HG03442 (cell line): ENCODE data around the gene TCF23.
"Not testable (repeated sequence)": the region's sequence is repeated elsewhere in the genome, so short reads cannot be mapped to it uniquely, and the experiment has no call there.

ENCODE experiments used
- ATAC-seq: cut with Tn5 transposase; IDR thresholded peaks from one replicate; pipeline ENCODE4 v1.9.1; 2021; ENCODE audit warnings: mild to moderate bottlenecking, moderate library complexity; ENCODE audit not compliant: unreplicated experiment

Gene TCF23

DNA sequence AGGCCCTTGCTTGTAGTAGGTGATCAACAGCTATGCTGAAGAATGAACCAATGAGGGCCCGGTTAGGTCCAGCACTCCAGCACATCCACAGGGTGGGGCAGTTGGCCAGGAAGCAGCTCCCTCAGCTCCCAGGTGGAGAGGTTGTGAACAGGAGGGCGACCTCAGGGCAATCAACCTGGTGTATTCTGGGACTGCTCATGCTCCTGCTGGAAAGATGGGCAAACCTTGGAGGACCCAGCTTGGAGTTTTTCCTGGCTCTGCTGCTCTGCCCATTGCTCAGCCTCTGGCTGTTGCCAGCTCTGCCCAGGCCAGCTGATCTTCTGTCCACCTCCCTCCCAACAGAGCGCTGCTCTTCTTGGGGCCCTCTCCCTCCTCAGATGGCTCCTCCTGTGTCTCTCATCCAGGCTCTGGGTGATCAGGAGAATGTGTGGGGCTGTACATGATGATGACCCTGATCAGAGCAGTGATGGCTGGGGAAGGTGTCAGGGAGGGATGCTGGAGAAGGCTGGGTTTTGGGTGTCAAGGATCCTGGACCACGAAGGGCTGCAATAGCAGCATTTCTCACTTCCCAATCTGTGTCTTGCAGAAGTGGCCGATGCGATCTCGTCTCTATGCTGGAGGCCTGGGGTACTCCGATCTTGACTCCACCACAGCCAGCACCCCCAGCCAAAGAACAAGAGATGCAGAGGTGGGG is 3.4 kb downstream of the TCF23 start:
- no peak for ATAC-seq

DNA sequence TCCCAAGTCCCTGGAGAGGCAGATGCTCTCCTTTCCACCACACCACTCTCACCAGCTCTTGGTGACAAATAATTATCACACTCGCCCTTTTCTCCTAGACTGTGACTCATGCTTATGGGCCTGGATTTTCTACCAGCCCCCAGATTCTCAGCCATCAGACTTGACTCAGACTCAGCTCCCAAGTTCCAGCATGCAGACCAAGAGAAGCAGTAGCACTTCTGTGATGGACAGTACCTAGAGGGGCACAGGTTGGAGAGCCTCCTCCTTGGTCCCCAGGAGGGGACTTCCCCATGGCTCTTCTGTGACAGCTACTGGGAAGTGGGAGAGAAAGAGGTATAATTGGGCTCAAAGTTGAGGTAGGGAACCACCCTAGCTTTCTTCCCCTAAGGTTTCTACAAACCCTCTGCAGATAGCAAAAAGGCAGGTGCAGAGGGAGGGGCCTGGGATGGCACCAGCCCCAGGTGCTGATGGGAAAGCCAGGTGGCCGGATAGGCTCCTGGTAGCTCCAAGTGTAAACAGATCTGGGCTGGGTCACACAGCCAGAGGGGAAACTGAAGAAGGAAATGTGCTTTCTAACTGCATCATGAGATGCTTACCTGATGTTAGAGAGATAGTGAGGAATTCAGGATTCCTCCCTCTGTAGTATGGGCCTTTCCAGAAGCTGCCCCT is 4.1 kb downstream of the TCF23 start:
- no peak for ATAC-seq

DNA sequence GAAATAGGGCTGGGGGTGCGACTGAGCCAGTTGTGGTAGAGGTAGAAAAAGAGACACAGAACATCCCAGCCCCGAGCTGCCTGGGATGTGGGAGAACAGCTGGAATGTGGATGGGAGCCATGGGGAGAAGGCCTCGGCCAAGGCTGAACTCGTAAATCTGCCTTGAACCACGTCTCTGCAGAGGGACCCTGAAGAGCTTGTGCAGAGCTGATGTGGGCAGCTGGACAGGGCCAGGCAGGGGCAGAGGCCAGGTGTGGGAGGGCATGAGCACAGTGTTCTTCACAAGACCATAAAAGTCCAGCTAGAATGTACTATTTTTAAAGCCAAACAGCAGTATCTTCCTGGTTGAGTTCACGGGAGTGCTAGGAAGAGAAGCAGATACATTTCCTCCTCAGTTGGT is 5.7 kb downstream of the TCF23 start:
- ATAC-seq: no peak

DNA sequence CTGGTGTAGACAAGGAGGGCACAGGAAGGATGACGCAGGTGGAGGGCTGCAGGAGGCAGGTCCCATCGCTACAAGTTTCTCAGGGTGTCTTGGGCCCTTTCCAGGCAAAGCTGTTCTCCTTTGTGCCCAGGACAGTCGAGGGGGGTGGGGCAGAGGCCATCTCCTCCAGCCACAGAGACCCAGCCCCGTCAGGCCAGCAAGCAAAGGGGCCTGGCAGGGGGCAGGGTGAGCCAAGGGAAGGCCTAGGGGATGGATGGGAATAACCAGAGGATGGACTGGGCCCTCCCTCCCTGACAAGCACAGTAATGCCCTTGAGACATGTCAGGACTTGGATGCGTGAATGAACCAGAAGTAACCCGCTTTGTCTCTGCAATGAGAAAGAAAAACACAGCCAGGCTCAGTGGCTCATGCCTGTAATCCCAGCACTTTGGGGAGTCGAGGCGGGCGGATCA is 6.3 kb downstream of the TCF23 start:
- ATAC-seq: no peak

DNA sequence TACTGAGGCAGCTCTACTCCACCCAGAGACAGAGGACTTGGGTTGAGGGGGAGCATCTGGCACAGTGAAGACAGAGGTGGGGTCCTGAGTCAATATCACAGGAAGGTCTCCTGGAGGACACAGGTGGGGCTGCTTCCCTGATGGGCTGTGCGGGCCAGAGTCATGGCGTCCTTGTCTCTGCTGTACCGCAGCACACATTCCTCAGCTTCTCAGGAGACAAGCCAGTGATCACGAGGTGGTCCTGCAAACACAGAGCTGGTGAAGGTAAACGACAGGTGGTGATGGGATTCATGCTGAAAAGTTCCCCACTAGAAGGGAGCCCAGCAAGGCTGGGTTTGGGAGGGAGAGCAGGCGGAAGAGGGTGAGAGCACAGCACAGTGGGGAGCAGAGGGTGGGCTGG is 9.7 kb downstream of the TCF23 start:
- no peak for ATAC-seq

DNA sequence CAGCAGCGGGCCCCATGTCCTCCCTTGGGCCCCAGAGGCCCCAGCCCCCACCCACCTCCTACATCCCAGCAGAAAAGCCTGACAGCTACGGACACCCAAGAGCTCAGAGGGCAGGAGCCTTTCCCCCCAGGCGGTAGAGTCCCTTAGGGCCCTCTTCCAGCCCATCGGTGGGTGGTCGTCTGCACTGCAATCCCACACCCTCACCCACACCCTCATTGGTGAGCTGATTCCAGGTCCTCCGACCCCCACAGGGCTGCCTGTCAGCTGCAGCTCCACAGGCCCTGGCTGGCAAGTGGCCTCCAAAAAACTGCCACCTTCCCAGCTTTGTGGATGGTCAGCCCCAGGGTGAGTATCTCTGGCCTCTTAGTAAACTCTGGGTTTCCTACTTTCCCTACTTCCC is 10.5 kb downstream of the TCF23 start:
- ATAC-seq: no peak

DNA sequence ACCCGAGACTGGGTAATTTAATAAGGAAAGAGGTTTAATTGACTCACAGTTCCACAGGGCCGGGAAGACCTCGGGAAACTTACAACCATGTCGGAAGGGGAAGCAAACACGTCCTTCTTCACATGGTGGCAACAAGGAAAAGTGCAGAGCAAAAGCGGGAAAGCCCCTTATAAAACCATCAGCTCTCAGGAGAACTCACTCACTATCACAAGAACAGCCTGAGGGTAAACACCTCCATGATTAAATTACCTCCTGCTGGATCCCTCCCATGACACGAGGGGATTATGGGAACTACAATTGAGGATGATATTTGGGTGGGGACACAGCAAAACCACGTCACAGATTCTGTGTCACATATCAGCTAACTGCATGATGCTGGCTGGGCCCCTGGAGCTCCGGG is 11.4 kb downstream of the TCF23 start:
- no peak for ATAC-seq

DNA sequence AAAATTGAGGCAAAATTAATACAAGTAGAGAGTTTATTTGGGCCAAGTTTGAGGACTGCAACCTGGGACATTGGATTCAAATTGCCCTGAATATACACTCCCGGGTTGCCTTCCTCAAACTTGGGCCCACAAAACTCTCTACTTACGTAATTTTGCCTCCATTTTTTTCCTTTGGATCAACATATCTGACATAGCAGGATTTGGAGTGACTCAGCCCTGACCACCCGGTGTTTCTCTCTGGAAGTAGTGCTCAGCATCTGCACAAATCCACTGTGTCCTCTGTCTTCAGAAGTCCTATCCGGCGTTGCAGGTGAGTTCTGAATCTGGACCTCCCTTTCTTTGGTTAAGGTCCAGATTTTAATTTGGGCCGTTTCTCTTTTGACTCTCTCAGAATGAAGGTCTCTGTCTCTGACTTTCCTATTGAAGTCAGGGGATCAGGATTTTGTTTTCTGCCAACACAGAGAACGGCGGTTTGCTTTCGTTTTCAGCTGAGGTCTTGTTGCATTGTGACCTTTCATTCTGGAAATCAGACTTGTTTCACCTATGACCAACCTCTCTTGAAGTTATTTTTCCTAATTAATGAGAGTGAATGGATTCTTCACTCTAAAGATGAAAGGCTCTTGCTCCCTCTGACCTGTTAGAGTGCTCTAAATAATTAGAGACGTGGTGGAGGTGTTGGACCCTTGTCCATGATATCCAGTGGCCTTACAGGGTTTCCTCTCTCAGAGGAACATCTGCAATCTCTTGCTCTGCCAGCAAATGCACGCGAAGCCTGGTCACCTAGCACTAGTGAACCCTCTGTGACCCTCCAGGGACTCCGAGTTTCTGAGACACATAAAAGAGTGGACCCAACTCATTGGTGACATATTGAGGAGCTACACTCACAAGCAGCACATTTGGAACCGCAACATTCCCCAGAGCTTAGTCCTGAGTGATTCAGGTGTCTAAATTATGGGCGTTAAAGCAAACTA is 13.6 kb downstream of the TCF23 start:
- no peak for ATAC-seq

DNA sequence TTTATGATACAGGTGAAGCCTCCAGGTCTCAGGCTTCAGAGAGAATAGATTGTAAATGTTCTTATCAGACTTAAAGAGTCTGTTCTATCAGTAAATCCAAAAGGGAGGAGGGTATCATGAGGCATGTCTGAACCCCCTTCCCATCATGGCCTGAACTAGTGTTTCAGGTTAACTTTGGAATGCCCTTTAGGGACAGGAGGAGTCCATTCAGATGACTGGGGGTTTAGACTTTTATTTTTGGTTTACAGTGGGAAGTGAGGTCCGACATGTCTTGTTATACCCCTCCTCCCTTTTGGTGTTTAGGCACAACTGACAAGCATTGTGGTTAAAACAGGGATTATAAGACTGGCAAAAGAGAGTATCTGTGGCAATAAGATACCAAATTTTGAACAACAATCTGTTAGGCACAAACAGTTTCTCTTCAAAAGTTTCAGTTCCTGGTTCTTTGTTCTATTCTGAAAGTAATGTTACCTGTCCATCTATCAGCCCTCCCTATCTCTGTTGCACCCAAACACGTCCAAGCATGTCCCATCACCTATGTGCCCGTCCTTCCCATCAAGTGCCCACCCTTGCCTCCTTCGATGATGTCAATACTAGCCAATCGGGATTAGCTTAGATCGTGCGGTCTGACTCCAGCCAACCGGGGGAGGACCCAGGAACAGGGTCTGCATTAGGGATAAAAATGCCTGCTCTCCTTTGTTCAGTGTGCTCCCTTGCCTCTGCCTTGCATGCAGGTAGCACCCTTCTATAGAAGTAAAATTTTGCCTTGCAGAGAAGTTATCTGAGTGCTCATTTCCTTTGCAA is 16.4 kb downstream of the TCF23 start:
- no peak for ATAC-seq

DNA sequence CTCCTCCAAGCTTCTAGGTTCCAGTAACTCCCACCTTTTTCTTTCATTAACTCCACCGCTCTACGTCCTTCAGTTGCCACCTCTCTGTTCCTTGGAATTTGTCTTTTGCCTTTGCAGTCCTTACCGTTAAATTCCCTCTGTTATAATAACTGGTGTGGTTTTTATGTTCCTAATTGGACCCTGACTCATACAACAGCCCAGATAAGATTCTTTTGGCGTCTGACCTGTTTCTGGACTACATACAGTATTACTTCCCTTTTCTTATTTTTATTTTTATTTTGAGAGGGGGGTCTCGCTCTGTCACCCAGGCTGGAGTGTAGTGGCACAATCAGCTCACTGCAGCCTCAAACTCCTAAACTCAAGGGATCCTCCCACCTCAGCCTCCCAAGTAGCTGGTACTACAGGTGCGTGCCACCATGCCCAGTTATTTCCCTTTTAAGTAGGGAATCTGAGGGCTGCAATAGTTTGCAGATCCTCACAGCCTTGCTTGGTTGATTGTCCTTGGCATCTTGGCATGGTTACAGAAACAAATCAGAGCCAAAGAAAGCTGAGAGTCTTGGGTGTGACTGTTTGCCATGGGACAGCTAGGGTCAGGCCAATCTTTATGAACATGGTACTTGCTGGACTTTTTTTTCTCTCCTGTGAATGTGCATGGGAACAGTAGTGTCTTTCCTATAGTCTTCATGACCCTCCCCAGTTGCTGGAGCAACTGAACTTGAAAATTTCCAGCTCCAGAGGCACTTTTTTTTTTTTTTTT is 22.0 kb downstream of the TCF23 start:
- no peak for ATAC-seq

DNA sequence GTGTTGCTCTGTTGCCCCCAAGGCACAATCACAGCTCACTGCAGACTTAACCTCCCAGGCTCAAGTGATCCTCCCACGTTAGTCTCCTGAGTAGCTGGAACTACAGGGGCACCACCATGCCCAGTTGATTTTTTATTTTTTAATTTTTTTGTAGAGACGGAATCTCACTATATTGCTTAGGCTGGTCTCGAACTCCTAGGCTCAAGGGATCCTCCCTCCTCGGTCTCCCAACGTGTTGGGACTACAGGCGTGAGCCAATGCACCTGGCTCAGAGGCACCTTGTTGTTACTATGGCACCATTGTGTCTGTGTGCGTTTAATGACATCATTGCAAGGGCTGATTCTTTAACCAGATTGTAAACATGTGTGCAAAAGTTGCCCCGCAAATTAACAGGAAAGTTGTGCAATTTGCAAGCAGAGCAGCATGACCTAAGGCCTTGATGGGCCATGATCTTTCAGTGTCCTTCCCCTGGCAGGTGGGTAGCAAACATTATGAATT is 22.6 kb downstream of the TCF23 start:
- no peak for ATAC-seq

DNA sequence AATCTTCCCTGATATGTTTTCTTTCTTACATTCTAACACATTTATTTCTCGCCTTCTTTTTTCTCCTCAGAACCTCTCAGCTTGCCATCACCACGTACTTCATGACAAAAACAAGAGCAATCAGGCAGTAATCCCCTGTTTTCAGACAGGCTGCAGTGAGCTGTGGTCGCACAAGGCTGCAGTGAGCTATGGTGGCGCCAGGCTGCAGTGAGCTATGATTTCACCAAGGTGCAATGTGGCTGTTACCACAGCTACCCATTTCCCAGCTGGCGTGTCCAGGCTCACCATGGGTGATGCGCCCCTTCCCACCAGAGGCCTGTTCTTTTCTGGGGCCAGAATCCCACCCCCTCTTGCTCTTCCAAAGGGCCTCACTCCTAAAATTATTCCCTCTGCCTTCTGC is 25.8 kb downstream of the TCF23 start:
- ATAC-seq: no peak

DNA sequence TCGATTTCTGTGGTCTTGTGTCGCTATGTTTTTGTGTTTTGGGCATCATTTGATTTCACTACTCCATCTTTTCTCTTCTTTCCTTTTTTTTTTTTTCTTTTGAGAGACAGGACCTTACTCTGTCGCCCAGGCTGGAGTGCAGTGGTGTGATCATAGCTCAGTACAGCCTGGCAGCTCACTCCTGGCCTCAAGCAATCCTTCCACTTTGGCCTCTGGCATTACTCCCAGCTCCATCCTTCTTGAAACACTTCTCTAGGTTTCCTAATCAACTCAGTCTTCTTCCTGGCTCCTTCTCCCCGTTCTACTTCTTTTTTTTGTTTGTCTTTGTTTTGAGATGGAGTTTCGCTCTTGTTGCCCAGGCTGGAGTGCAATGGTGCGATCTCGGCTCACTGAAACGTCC is 26.5 kb downstream of the TCF23 start:
- ATAC-seq: no peak

DNA sequence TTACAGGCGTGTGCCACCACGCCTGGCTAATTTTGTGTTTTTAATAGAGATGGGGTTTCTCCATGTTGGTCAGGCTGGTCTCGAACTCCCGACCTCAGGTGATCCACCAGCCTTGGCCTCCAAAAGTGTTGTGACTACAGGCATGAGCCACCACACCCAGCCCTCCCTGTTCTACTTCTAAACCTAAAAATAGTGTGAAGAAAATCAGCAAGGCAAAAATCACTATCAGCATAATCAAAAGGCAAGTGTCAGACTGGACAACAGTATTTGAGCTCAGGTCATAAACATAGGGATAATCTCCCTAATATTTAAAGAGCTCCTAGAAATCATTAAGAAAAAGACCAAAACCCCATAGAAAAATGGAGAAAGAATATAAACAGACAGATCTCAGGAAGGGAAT is 27.0 kb downstream of the TCF23 start:
- not testable (repeated sequence) for ATAC-seq

DNA sequence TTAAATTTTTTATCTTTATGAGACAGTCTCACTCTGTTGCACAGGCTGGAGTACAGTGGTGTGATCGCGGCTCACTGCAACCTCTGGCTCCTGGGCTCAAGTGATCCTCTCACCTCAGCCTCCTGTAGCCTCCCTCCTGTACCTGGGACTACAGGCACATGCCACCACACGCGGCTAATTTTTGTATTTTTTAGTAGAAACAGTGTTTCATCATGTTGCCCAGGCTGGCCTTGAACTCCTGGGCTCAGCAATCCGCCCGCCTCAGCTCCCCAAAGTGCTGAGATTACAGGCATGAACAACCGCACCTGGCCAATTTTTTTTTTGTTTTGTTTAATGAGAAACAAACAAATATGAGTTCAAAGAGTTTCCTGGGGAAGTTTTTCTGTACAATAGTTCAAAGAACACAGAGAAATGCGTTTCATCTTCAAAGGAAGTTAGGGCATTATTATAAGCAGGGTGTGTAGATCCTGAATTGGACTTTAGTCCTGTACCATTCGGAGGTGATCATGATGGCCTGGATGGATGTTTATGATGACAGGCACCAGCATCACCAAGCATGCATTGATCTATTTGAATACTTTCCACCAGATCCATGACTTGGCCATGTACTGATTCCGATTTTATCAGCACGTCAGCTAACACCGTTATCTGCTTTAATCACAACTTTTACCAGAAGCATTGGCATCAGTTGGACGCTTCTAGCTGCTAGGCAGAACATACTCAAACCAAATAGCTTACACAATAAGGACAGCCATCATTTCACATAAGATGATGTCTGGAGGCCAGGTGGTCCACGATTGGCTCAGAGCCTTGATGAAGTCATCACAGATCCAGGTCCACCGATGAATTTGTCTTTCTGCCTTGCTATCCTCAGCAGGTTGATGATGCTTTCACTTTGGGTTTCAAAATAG is 28.9 kb downstream of the TCF23 start:
- ATAC-seq: no peak

DNA sequence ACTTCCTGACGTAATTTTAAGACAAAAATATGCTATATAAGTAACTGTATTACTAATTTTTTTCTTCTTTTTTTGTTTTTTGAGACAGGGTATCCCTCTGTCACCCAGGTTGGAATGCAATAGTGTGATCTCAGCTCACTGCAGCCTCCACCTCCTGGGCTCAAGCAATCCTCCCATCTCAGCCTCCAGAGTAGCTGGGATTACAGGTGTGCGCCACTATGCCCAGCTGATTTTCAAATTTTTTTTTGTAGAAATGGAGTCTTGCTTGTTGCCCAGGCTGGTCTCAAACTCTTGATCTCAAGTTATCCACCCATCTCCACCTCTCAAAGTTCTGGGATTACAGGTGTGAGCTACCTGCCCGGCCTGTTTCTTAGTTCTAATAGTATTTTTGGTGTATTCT is 29.7 kb downstream of the TCF23 start:
- ATAC-seq: no peak

DNA sequence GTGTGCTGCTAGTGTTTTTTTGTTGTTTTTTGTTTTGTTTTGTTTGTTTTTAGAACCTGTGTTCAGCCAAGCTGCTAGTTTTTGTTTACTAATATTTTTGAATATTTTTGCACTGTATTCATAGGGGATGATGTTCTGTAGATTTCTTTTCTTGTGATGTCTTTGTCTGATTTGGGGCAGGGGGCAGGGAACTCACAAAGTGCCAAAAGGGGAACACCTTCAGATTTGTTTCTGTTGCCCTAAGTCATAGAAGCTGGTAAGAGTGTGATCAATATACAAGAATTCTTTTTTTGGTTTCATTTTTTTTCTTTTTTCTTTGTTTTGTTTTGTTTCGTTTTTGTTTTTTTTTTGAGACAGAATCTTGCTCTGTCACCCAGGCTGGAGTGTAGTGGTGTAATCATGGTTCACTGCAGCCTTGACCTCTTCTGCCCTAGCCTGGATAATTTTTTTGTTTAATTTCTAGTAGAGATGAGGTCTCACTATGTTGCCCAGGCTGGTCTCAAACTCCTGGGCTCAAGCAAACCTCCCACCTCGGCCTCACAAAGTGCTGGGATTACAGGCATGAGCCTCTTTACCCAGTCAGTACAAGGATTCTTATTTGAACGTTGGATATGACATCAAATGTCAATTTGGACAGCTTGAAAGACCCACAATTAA is 30.7 kb downstream of the TCF23 start:
- no peak for ATAC-seq

DNA sequence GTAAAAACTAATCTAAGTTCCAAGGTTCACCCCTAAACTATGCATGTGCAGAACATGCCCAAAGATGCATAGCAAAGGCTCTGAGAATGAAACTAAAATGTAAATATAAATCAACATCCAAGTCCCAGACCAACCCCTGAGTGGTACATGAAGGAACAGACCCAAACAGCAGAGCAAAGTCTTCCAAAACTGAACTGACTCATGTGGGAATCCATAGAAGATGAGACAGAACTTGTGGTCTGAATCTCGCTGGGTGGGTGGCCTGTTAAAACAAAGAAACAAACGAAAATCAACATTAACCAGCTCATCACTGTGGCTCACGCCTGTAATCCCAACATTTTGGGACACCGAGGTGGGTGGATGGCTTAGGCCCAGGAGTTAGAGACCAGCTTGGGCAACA is 33.5 kb downstream of the TCF23 start:
- no peak for ATAC-seq
